NCI-H1105 treated with DMSO at 0.1 percent for 48 hours (cell line): ENCODE data around the gene ZNF319.

Source experiments
- DNase-seq: peaks from one replicate; lab custom pipeline; 2025; lab: John Stamatoyannopoulos, UW

ZNF319 gene

GRCh38 chr16:57999971-58000705 is at the start of gene ZNF319:
Gene ZNF319, minus strand, starts transcription at chr16:58000672. Its CDS starts 2,407 bp downstream, at chr16:57998265.
- no peak for DNase-seq

DNA sequence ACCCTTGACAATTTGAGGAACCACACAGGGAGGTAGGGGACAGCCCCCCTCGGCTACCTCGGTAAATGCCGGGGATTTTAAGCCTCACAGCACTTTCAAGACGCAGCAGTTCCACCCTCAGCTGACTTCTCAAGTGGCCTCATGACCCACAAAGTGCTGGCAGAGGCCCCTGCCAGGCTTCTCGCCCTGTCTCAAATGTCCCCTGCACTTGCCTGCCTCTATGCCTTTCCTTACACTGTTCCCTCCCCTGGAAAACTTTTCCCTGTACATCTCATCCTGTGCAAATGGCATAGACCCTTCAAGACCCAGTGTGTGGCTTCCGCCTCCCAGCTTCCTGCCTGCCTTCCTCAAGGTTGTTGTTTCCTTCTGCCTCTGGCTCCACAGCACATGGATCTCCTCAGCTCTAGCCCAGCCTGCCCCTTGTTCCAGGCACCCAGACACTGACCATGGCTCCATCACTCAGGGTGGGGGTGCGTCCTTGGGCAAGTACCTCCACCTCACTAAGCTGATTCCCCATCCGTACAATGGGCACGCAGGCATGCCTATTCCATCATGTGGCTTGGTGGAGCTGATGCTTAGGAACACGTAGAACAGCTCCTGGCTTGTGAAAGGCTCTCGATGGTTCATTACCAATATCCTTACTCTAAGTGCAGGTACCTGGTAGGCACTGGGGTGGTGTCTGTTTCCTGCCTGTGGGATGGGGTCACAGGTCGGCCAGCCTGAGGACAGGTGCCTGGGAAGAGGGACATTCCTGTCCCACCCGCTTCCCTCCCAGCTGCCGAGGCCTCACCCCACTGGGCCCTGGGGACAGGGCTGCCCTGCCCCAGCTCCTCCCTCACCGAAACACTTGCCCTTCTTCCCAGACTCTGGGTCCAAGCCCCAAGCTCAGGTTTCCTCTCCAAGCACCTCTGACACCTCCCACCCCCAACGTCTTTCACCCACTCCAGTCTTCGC is 49.0 kb upstream of the ZNF319 start:
- DNase-seq: no peak

- no peak for DNase-seq
Observed at GRCh38 chr16:58048494-58049231, 48.2 kb upstream of the ZNF319 start.

DNA sequence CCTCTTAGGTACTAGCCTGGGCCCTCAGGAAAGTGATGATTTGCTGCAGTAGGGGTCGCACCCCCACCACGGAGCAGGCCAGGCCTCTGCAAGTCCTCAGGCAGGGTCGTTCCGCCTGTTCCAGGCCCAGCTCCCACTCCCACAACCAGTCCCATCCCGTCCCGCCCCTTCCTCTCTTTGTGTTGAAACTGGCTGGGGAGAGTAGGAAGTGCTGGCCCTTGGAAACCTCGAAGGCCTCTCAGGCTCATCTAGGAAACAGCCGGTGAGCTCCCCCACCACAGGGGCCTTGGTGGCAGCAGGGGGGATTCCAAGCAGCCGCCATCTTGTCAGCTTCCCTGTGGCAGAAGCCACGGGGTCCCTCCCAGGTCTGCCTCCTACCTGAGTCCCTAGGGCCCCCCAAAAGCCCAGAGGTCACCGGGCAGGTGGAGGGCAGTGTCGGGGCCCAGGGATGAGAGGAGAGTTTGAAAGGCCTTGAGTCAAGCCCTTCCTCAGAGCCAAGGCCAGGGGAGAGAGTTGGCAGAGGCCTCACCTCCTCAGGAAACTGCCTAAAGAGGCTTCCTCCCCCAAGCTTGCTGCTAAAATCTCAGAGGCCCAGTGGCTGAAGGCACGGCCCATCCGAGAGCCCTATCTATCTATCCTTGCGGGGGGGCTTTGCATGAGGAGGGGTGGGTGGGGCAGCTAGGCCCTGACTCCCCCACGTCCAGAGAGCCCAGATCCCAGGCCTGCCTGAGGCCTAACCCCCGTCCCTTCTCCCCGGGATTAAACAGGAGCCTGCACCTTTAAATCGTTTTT is 47.3 kb upstream of the ZNF319 start:
- no peak for DNase-seq

- DNase-seq: no peak
Observed at GRCh38 chr16:58046936-58047335, 46.5 kb upstream of the ZNF319 start.

- DNase-seq: no peak
Observed at GRCh38 chr16:58046054-58046881, 45.8 kb upstream of the ZNF319 start.

GRCh38 chr16:58045096-58045495 is 44.6 kb upstream of the ZNF319 start:
- no peak for DNase-seq

DNA sequence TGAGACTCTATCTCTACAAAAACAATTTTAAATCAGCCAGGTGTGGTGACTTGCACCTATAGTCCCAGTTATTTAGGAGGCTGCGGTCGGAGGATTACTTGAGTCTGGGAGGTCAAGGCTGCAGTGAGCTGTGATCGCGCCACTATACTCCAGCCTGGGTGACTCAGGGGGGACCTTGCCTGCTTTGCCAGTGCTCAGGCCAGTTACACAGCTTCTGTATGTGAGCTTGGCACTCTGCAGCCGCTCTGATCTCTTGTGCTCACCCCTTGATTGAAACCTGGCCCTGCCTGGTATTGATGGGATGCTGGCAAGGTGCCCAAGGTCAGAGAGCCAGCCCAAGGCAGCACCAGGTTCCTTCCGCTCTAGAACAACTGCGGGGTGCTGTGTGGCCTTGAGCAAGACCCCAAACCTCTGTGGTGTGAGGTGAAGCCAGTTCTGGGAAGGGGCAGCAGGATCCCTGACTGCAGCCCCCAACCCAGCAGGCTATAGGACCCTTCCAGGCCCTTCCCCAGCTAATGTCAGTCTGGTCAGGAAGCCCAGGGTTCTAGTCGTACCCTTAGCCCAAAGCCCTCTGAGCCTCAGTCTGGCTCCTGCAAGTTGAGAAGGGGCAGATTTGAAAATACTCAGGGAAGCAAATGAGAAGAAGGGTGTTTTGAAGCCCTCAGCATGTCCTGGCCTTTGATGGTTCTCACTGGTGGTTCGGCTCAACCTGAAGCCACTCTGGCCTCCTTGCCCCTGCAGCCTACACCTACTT is 44.0 kb upstream of the ZNF319 start:
- no peak for DNase-seq

- DNase-seq: no peak
Observed at GRCh38 chr16:58043571-58044155, 43.2 kb upstream of the ZNF319 start.

GRCh38 chr16:58042886-58043515 is 42.5 kb upstream of the ZNF319 start:
- no peak for DNase-seq

DNA sequence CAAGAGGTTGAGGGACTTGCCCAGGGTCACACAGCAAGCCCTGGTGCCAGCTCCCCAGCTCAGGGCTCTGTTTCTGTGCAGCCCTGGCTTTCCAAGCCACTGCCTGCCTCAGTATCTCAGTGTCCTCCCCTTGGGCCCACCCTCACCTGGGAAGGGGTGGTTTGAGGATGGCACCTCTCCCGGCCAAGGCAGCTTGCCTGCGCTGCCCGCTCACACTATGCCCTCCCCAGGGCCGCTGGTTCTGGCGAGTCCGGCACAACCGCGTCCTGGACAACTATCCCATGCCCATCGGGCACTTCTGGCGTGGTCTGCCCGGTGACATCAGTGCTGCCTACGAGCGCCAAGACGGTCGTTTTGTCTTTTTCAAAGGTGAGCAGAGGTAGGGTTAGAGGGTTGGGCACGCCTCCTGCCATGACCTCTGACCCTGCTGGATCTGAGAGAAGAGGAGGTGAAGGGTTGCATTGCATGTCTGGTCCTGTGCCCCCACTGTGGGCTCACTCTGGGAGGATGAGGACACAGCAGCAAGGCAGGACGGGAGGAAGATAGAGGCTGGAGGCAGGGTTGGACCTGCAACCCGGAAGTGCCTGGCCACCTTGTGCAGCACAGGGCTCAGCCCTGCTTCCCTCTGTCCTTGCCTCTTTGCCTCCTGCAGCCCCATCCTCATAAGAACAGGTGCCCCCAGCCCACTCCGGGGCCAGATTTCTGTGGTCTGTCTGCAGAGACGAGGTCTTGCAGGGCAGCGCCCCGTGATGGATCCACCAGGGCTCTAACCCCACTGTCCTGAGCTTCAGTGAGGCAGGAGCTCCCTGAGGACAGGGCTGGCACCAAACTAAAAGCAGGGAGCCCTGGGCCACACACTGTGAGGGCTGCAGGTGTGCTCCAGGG is 41.8 kb upstream of the ZNF319 start:
- DNase-seq: no peak

- DNase-seq: no peak
Observed at GRCh38 chr16:58041628-58041955, 41.1 kb upstream of the ZNF319 start.

GRCh38 chr16:58040945-58041627 is 40.6 kb upstream of the ZNF319 start:
- no peak for DNase-seq

DNA sequence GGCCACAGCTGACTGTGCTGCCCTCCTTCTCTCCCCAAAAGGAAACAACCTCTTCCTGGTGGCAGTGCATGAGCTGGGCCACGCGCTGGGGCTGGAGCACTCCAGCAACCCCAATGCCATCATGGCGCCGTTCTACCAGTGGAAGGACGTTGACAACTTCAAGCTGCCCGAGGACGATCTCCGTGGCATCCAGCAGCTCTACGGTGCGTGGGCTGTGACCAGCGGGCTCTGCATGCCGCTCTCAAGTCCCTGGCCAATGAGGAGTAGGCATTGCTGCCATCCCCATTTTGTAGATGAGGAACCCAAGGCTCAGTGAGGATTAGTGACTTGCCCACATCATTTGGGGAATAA is 40.0 kb upstream of the ZNF319 start:
- no peak for DNase-seq

GRCh38 chr16:58039829-58040495 is 39.5 kb upstream of the ZNF319 start:
- no peak for DNase-seq

GRCh38 chr16:58038219-58038641 is 37.8 kb upstream of the ZNF319 start:
- no peak for DNase-seq
